ENCODE results near the gene SLC8A1. TPM values are rescaled to one million over a fixed set of nuclear protein-coding genes. Genes with fewer than 3 reads are reported as not detected.

The SLC8A1 gene
- polyA plus RNA-seq, 3 donors: 16.9 to 18.2 (median 18.0) TPM

DNA sequence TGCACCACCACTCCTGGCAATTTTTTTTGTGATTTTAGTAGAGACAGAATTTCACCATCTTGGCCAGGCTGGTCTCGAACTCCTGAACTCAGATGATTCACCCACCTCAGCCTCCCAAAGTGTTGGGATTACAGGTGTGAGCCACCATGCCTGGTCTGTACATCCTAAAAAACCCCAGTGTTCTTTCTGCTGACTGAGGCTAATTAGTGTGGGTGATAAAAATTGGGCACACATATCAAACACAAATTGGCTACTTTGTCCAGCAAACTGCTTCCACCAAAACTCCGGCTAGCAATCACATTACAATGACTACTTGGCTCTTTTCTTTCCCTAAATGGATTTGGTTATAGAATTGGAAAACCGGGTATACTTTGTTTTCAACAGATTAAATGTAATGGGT lies 153.9 kb downstream of the SLC8A1 start:
- Mint-ChIP-seq H3K4me1 (no peaks in the 10 kb centered on the region), H3K36me3 (peaks cover 6 to 18% of the 10 kb centered on the region in 2 donors), H3K27me3 (ENCODE audit: low read depth in 3 of 3) (peaks cover 0 to 2% (median 0%) of the 10 kb centered on the region in 3 donors), H3K4me3 (no peak overlapping the region), H3K9me3 (no peaks in the 10 kb centered on the region), H3K27ac (no peak overlapping the region)
- H3K27me3 ChIP-seq (ENCODE audit: control insufficient read depth in 2 of 2, insufficient read depth in 2 of 2, low read length in 2 of 2): no peaks in the 10 kb centered on the region
- H2AFZ ChIP-seq (ENCODE audit: insufficient read depth, low read depth, low read length, poor library complexity, severe bottlenecking): no peak overlapping the region
- TF ChIP-seq, protein P1, sequence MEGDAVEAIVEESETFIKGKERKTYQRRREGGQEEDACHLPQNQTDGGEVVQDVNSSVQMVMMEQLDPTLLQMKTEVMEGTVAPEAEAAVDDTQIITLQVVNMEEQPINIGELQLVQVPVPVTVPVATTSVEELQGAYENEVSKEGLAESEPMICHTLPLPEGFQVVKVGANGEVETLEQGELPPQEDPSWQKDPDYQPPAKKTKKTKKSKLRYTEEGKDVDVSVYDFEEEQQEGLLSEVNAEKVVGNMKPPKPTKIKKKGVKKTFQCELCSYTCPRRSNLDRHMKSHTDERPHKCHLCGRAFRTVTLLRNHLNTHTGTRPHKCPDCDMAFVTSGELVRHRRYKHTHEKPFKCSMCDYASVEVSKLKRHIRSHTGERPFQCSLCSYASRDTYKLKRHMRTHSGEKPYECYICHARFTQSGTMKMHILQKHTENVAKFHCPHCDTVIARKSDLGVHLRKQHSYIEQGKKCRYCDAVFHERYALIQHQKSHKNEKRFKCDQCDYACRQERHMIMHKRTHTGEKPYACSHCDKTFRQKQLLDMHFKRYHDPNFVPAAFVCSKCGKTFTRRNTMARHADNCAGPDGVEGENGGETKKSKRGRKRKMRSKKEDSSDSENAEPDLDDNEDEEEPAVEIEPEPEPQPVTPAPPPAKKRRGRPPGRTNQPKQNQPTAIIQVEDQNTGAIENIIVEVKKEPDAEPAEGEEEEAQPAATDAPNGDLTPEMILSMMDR (IDR thresholded peaks at IDR 0.05): no peak
- H3K9ac ChIP-seq (ENCODE audit: insufficient read depth, low read length, poor library complexity, severe bottlenecking): no peak overlapping the region
- H3K27ac ChIP-seq (ENCODE audit: low read depth in 1 of 2, low read length in 2 of 2): no peak overlapping the region
- peaks cover 4% of the 10 kb centered on the region for H3K79me2 ChIP-seq (ENCODE audit: insufficient read depth, low read length)
- no peaks in the 10 kb centered on the region for H3K4me1 ChIP-seq (ENCODE audit: control insufficient read depth in 1 of 2, insufficient read depth in 2 of 2, low read length in 2 of 2)
- intact Hi-C loops (cut with micrococcal nuclease): no loop called here
- H3K36me3 ChIP-seq (replicated peaks in 1 of 2; ENCODE audit: control insufficient read depth in 1 of 2, insufficient read depth in 2 of 2, low read length in 2 of 2): peaks cover 0 to 13% of the 10 kb centered on the region in 2 donors
- H3K4me2 ChIP-seq (replicated peaks; ENCODE audit: extremely low read depth, low read length, poor library complexity, severe bottlenecking): no peak overlapping the region
- H4K20me1 ChIP-seq (ENCODE audit: insufficient read depth, low read length): peaks cover 91% of the 10 kb centered on the region
- H3K4me3 ChIP-seq (replicated peaks in 1 of 3; ENCODE audit: low read depth in 2 of 3, low read length in 3 of 3): no peak overlapping the region
- DNase-seq: no peak
- no peaks in the 10 kb centered on the region for H3K9me3 ChIP-seq (replicated peaks in 1 of 2; ENCODE audit: control insufficient read depth in 1 of 2, insufficient read depth in 1 of 2, low read length in 2 of 2)
- no CpG with 5 or more reads among the region's 3 CpGs for WGBS (ENCODE audit: insufficient coverage)

DNA sequence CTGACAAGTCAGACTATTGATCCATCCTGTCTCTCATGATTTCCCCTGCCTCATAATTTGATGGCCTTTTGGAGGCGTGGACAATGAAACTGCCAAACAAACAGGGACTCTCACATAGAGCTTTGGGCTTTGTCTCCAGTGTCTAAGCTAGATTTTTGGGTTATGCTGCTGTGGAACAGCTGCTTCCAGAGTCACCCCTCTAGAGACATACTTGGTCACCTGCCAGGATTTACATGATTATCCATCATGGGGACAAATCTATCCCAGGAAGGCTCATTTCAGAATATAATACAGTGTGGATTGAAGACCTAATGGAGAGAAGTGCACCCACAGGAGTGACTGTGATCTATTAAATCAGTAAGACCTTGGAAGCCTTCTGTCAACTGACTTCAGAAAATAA lies 159.6 kb downstream of the SLC8A1 start:
- H3K9me3 ChIP-seq (replicated peaks in 1 of 2; ENCODE audit: control insufficient read depth in 1 of 2, insufficient read depth in 1 of 2, low read length in 2 of 2): no peaks in the 10 kb centered on the region
- H3K4me2 ChIP-seq (replicated peaks; ENCODE audit: extremely low read depth, low read length, poor library complexity, severe bottlenecking): no peak overlapping the region
- DNase-seq: no peak
- intact Hi-C loops (cut with micrococcal nuclease): no loop called here
- H3K36me3 ChIP-seq (replicated peaks in 1 of 2; ENCODE audit: control insufficient read depth in 1 of 2, insufficient read depth in 2 of 2, low read length in 2 of 2): no peaks in the 10 kb centered on the region
- Mint-ChIP-seq H3K27ac (no peak overlapping the region), H3K4me3 (no peak overlapping the region), H3K36me3 (peaks cover 6 to 9% of the 10 kb centered on the region in 2 donors), H3K9me3 (no peaks in the 10 kb centered on the region), H3K27me3 (ENCODE audit: low read depth in 3 of 3) (peaks cover 0 to 2% (median 0%) of the 10 kb centered on the region in 3 donors), H3K4me1 (peaks cover 33% of the 10 kb centered on the region)
- no peak overlapping the region for H3K27ac ChIP-seq (ENCODE audit: low read depth in 1 of 2, low read length in 2 of 2)
- peaks cover 13% of the 10 kb centered on the region for H3K79me2 ChIP-seq (ENCODE audit: insufficient read depth, low read length)
- TF ChIP-seq, protein P1 (IDR thresholded peaks at IDR 0.05): no peak
- H3K4me1 ChIP-seq (ENCODE audit: control insufficient read depth in 1 of 2, insufficient read depth in 2 of 2, low read length in 2 of 2): peaks cover 14 to 19% of the 10 kb centered on the region in 2 donors
- no peaks in the 10 kb centered on the region for H3K27me3 ChIP-seq (ENCODE audit: control insufficient read depth in 2 of 2, insufficient read depth in 2 of 2, low read length in 2 of 2)
- WGBS (ENCODE audit: insufficient coverage): 100% methylated on average over 1 of the region's 1 CpG
- H3K4me3 ChIP-seq (replicated peaks in 1 of 3; ENCODE audit: low read depth in 2 of 3, low read length in 3 of 3): no peak overlapping the region
- H3K9ac ChIP-seq (ENCODE audit: insufficient read depth, low read length, poor library complexity, severe bottlenecking): no peak overlapping the region
- peaks cover 95% of the 10 kb centered on the region for H4K20me1 ChIP-seq (ENCODE audit: insufficient read depth, low read length)
- H2AFZ ChIP-seq (ENCODE audit: insufficient read depth, low read depth, low read length, poor library complexity, severe bottlenecking): no peak overlapping the region

Measured in CD14-positive monocyte (primary cell).